ENCODE measurements around the gene KIAA0513.
"Not testable (repeated sequence)": the region's sequence is repeated elsewhere in the genome, so short reads cannot be mapped to it uniquely, and the experiment has no call there.

KIAA0513 gene

DNA sequence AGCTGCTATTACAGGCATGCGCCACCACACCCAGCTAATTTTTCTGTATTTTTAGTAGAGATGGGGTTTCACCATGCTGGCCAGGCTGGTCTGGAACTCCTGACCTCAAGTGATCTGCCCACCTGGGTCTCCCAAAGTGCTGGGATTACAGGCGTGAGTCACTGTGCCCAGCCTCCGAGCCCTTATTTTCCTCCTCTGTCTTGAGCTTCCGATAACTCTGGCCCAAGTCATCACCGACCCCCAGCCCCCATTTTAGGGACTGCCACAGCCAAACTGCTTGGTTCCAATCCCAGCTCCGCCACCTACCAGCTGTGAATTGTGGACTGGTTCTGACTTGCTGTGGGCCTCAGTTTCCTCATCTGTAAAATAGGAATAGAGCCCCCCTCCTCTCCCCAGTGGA lies 95.8 kb downstream of the KIAA0513 start:
- DNase-seq, result not testable (repeated sequence)

GRCh38 chr16:85123891-85124635 lies 96.5 kb downstream of the KIAA0513 start:
- DNase-seq, result no peak

GRCh38 chr16:85124636-85125346 lies 97.2 kb downstream of the KIAA0513 start:
- no peak for DNase-seq

DNA sequence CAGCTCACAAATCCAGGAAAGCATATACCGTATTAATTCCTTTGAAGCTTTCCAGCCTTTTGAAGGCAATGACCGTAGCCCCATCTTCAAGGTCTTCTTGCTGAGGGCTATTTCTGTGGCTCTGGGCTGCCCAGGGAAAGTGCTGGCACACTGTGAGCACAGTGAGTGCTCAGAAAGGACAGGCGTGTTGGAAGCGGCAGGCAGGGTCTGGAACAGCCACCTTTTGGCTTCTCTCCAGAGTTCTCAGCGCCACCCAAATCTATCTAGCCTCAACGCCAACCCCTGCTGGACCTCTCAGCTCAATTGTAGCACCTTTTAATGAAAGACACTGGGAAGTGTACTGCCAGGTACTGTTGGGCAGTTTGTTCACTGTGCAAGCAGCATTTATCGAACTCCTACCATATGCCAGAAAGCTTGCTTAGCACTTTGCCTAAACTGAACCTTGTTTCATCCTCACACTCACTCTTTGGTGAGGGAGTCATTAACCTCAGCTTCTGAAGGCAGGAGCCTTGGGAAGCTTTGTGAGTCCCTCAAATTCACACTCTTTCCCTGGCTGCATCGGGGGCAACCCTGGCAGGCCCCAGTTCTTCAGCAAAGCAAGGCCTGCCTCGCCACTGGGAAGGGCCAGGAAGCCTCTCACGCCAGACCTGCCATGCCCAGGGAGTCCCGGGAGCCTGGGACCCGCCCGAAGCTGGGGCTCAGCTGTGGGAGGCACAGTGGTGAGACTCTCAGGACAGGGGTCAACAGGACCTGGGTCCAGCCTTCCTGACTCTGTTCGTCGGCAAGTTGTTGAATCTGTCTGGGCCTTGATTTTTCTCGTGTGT lies 98.2 kb downstream of the KIAA0513 start:
- DNase-seq, result no peak

GRCh38 chr16:85126394-85126704 lies 98.8 kb downstream of the KIAA0513 start:
- DNase-seq, result no peak

GRCh38 chr16:85126705-85127378 lies 99.2 kb downstream of the KIAA0513 start:
- DNase-seq, result no peak

DNA sequence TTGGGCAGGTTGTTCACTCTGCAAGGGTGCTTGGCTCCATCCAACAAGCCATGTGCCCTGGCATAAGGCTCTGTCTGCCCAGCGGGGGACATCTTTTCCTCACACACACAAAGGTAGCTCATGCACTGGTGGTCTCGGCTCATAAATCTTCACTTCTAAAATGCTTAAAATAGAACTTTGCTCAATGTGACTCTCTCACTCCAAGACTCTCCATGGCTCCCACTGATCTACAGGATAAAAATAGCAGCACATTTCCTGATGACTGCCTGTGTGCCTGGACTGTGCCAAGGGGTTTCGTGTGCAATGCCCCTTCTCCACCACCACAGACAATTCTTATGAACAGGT lies 99.8 kb downstream of the KIAA0513 start:
- DNase-seq, result no peak

GRCh38 chr16:85128079-85128837 lies 100.7 kb downstream of the KIAA0513 start:
- no peak for DNase-seq

DNA sequence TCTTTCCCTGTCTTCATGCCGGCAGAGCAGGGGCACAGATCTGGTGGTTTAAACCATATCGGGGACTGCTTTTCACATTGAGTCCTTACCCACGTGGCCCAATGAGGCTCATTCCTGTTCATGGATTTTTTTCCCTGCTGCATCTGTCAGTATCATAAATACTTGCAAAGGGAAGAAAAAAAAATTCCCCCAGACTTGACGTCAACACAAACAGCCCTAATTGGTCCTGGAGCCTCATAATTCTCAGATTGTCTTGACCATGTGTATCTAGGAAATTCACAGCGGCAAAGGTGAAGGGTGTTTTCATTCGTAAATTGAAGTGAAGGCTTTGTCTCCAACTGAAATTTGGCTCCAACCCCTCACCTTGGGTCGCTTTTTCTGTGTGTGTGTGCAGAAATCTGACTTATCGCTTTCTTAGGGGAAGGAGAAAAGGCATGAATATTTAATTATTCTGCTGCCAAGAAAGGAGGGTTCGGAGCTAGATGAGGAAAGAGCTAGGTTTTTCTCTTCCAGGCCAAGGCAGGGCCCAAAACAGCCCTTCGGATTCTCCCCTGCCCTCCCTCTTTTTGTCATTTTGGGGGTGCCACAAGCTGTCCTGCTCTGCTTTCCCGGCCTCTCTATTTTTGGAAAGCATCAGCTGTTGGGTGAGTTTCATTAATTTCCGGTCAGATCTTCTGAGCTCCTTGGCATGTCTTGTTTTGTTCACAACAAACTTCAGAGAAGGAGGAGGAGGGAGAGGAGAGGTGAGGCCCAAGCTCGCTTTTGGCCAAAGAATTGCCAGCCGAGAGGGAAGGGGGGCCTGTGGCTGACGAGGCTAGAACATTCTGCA lies 102.5 kb downstream of the KIAA0513 start:
- DNase-seq, result no peak

- DNase-seq, result no peak
These were observed 103.1 kb downstream of the KIAA0513 start for GRCh38 chr16:85130705-85131028.

- DNase-seq, result no peak
These were observed 105.1 kb downstream of the KIAA0513 start for GRCh38 chr16:85132456-85133289.

DNA sequence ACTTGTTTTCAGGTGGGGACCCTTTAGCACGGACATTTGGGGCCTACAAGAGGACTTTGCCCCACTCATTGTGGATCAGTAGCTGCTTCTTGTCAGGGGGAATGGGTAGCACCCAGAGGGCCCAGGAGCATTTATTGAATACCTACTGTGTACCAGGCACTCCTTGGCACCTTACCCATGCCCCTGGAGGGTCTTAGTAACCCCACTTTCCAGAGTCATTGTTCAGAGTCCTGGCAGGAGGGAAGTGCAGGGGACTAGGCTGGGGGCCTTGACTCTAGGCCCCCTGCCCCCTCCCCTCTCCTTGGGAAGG lies 105.7 kb downstream of the KIAA0513 start:
- DNase-seq, result no peak

- no peak for DNase-seq
These were observed 106.6 kb downstream of the KIAA0513 start for GRCh38 chr16:85134076-85134788.

GRCh38 chr16:85134789-85135142 lies 107.2 kb downstream of the KIAA0513 start:
- DNase-seq, result no peak

DNA sequence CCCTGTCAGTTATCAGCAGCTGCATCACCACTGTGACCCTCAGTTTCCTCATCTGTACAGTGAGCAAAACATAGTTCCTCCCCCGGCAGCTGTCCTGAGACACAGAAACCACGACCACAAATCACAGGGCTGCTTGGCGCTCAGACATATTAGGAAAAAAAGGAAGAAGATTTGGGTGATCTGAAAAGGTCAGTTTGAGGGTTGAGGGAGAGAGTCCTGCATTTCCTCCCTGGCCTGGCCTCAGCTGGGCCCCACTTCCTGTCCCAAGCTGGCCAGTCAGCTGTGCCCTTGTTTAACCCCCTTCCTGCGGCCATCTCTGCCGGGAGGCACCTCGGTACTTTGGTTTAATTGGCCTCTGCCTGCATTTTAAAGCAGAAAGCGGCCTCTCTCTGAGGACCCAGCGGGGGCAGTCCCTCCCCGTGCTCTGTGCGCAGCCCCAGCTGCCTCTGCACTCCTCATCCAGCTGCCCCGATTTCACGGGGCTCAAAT lies 108.7 kb downstream of the KIAA0513 start:
- no peak for DNase-seq

DNA sequence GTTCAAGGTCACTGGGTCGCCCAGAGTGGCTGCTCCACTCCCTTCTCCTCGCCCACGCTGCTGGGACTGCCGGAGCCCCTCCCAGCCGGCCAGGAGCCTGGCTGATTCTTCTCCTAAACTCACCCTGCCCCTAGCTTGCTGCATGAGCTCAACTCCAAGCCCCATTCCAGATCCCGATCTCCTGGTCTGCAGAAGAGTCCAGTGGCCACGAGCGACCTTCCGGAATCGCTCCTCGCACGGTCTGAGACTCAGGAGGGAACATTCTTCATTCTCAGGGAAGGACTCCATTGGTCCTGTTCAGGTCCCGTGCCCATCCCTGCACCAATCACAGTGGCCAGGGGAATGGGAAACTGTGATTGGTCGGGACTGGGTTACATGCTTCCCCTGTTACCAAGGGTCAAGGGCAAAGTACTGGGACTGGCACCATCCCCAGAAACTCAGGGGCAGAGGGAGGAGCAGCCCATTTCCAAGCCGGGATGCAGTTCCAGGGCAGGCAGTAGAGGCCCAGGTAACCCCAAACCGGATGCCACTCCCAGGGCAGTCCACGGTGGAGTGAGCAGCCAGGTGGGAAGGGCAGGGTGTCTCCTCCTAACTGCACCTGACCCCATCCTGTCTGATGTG lies 109.2 kb downstream of the KIAA0513 start:
- no peak for DNase-seq

DNA sequence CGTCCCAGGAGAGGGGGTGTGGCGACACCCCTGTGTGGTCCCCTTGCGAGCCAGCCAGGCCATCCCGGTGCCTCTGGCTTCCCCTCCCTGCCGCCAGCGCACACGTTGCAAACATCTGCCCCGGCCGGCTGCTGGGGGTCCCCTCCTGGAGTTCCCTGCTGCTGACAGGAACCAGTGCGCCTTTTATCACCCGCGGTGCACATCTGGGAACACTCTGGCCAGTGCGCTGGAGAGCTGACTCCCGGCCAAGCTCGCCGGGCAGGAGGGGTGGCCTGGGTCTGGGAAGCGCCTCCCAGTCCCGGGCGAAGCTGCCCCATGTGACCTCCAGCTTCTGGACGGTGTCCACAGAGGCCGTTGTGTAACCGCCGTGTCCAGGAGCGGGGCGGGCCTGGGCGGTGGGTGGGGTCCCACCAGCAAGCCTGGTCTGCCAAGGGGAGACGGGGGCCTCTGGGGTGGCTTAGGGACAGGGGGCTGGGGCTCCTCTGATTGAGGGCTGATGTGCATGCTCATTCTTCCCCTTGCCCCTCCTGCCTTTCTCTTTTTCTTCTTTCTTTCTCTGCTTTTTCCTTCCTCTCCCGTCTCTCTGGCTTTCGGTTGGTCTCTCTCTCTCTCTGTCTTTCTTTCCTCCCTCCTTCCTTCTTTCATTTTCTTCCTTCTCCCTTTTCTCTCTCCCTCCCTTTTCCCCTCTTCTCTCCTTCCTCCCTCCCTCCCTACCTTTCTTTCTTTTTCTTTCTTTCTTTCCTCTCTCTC lies 109.9 kb downstream of the KIAA0513 start:
- DNase-seq, result no peak

DNA sequence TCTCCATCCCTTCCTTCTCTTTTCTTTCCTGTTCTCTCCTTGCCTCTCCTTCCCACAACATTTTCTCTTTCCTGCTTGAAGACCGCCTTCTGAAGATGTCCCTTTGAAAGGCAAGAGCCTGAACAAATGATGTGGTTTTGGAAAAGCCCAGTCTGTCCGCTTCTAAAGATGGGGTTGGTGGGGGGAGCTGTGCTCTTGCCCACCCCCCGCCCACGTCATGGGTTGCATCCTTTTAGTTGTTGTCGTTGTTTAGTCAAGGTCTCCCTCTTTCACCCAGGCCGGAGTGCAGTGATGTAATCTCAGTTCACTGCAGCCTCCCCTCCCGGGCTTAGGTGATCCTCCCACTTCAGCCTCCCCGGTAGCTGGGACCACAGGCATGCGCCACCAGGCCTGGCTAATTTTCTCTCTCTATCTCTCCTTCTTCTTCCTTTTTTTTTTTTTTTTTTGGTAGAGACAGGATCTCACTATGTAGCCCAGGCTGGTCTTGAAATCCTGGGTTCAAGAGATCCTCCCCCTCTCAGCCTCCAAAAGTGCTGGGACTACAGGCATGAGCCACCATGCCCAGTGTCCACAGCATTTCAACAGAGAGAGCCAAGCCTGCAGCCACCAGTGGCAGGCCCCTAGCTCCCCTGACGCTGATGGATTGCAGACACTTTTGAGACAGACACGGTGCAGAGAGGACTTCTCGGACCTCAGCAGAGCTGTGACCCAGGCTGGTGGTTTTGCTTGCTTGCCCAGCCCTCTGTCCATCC lies 110.7 kb downstream of the KIAA0513 start:
- DNase-seq, result no peak

Measured in CD4-positive, alpha-beta T cell treated with Interleukin-10 for 1 hour (primary cell).